Esophagus muscularis mucosa (tissue), 4 donors: ENCODE data around the gene SLC19A3.
"Not testable (repeated sequence)": the region's sequence is repeated elsewhere in the genome, so short reads cannot be mapped to it uniquely, and the experiment has no call there.

Experiments used
- CTCF ChIP-seq, 3 experiments: fragments of 200-600 bp in 2 of 3; fragments of 450-650 bp in 1 of 3; sonication (generic) in 2 of 3; IDR thresholded peaks; one replicate each; pipeline ENCODE4 v1.5.1; 2017 to 2019; ENCODE audit warnings: antibody characterized with exemption in 3 of 3, mild to moderate bottlenecking in 2 of 3, moderate library complexity in 1 of 3
- EP300 ChIP-seq: sonication (generic); formaldehyde crosslinking; IDR thresholded peaks from one replicate; pipeline ENCODE4 v1.6.1; 2017; ENCODE audit warnings: antibody characterized with exemption
- POLR2A ChIP-seq: fragments of 450-650 bp; IDR thresholded peaks from one replicate; pipeline ENCODE4 v1.6.1; 2017; ENCODE audit warnings: antibody characterized with exemption, moderate library complexity, mild to moderate bottlenecking, low read depth
- POLR2AphosphoS5 ChIP-seq, 2 donors: sonication (generic); formaldehyde crosslinking; IDR thresholded peaks; one replicate each; pipeline ENCODE4 v1.6.1; 2017; ENCODE audit warnings: antibody characterized with exemption in 2 of 2

GRCh38 chr2:227740705-227741104 lies 22.9 kb upstream of the SLC19A3 start:
- not testable (repeated sequence) for TF ChIP-seq CTCF (IDR thresholded peaks at IDR 0.05); EP300; POLR2A; POLR2AphosphoS5 (IDR thresholded peaks at IDR 0.05)
